Mesendoderm (in vitro differentiated cells): ENCODE data around the gene PRR14L. TPM values are rescaled to one million over a fixed set of nuclear protein-coding genes. Genes with fewer than 3 reads are reported as not detected.

ENCODE experiments used
- small RNA-seq: library from polyadenylated mRNA; stranded (forward); fragments of <200 nt; extraction: miRNeasy Mini kit (QIAGEN cat#:217004); gene quantifications from one replicate; pipeline ENCODE3, GENCODE V24; 2013; ENCODE audit not compliant: insufficient read depth

The PRR14L gene

Small RNA genes within 50 kb of the gene (small RNA-seq; reads per million reads assigned to genes)
- gene RN7SL20P = not detected
